HFFc6 (cell line): ENCODE measurements around the gene PARD3. TPM values are rescaled to one million over a fixed set of nuclear protein-coding genes. Genes with fewer than 3 reads are reported as not detected.

Source experiments
- DNase-seq: peaks from one replicate; pipeline ENCODE4 v3.0.0-alpha.2; 2018
- H3K27ac Mint-ChIP-seq: 2 replicates; pipeline ENCODE4 v1.8.0; 2020; ENCODE audit warnings: mild to moderate bottlenecking, mixed read lengths
- H3K27me3 Mint-ChIP-seq: 2 replicates; pipeline ENCODE4 v1.8.0; 2021; ENCODE audit warnings: mild to moderate bottlenecking, moderate library complexity, mixed read lengths; ENCODE audit not compliant: insufficient read depth
- H3K36me3 Mint-ChIP-seq: 2 replicates; pipeline ENCODE4 v1.8.0; 2021; ENCODE audit warnings: low read depth, mixed read lengths
- H3K4me1 Mint-ChIP-seq: 2 replicates; pipeline ENCODE4 v1.8.0; 2020; ENCODE audit warnings: low read depth, mixed read lengths
- H3K4me3 Mint-ChIP-seq: 2 replicates; pipeline ENCODE4 v1.8.0; 2020; ENCODE audit warnings: mild to moderate bottlenecking, moderate library complexity, mixed read lengths
- H3K9me3 Mint-ChIP-seq: 2 replicates; pipeline ENCODE4 v1.8.0; 2020; ENCODE audit warnings: mild to moderate bottlenecking, mixed read lengths
- total RNA-seq, 6 experiments: library from RNA; stranded (reverse); fragmentation: NEBNext Ultra II Directional; extraction: Animal tissue kit (Norgen Biotek cat#: 25700); gene quantifications; 2 replicates in 1 of 6; 3 replicates in 5 of 6; pipeline ENCODE4 v1.2.3, GENCODE V29; 2021
- TF ChIP-seq, protein P1 (sequence below): fragments of 200-600 bp; sonication (generic); IDR thresholded peaks from 2 replicates; pipeline ENCODE4 v1.5.0; 2021; ENCODE audit warnings: antibody characterized with exemption, mild to moderate bottlenecking

PARD3 gene
- total RNA-seq, 6 experiments from 2014 or later: 19.9 to 24.3 (median 23.1) TPM

DNA sequence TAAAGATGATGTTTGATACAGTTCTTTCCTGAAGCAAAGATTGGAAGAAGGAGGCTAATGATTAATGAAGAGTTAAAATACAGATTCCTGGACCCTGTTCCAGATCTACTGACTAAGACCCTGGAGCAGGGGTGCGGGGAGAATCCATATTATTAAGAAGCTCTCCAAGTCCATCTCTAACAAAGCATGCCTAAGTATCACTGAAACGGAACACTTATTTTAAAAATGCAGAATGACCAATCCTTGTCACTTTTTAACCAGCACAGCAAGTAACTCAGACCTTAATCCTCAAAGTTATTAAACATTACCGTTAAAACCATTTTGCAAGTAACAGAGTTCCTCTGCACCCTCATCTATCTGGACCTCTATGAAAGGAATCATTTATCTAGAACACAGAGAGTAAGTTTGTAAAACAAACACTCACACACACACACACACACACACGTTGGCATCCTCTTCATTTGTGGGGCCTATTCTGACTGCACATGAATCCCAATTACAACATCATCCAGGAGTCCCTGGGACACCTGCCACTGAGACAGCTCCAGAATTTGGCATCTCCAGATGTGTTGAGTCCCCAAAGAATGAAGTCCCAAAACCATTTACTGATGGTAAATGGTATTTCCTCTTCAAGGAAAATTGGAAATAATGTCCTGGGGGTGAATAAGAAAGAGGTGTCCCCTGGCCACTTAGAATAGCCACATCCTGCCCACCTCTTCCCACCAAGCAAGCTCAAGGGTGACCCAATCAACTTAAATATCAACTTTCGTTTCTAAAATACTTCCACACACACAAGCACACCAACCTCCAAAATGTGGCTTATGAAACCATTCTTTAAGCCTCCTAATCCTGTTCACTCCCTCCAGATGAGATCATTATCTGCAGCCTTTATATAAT lies 117.5 kb downstream of the PARD3 start:
- Mint-ChIP-seq H3K4me3 (peak overlapping the region; percentile 33; the same call in 1 of the 2 replicates), H3K9me3 (no peaks in the 10 kb centered on the region), H3K4me1 (peaks cover 61% of the 10 kb centered on the region), H3K27me3 (no peaks in the 10 kb centered on the region; the same call in none of the 2 replicates), H3K36me3 (peaks cover 15% of the 10 kb centered on the region), H3K27ac (peak overlapping the region; percentile 16; the same call in 1 of the 2 replicates)
- TF ChIP-seq, protein P1, sequence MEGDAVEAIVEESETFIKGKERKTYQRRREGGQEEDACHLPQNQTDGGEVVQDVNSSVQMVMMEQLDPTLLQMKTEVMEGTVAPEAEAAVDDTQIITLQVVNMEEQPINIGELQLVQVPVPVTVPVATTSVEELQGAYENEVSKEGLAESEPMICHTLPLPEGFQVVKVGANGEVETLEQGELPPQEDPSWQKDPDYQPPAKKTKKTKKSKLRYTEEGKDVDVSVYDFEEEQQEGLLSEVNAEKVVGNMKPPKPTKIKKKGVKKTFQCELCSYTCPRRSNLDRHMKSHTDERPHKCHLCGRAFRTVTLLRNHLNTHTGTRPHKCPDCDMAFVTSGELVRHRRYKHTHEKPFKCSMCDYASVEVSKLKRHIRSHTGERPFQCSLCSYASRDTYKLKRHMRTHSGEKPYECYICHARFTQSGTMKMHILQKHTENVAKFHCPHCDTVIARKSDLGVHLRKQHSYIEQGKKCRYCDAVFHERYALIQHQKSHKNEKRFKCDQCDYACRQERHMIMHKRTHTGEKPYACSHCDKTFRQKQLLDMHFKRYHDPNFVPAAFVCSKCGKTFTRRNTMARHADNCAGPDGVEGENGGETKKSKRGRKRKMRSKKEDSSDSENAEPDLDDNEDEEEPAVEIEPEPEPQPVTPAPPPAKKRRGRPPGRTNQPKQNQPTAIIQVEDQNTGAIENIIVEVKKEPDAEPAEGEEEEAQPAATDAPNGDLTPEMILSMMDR: no peak
- no peak for DNase-seq

DNA sequence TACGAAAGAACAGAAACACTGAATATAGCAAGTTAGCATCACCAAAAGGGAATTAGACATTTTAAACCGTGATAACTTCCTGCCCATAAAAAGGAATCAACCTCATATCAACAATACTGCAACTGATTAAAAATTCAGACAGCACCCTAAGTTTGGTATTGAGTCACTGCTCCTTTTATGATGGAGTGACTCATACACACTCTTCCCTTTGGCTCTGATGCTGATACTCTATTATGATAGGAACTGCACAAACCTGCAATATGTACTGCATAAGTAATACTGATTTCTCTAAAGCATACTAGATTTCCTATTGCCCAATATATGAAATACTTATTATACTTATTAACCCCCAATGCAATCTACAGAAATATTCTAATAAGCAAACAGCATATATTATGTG lies 118.7 kb downstream of the PARD3 start:
- no peaks in the 10 kb centered on the region; the same call in none of the 2 replicates for H3K27me3 Mint-ChIP-seq
- H3K4me3 Mint-ChIP-seq: no peak overlapping the region
- H3K36me3 Mint-ChIP-seq: peaks cover 17% of the 10 kb centered on the region
- H3K27ac Mint-ChIP-seq: peak overlapping the region; percentile 50
- no peaks in the 10 kb centered on the region for H3K9me3 Mint-ChIP-seq
- peak; percentile 75 for DNase-seq
- peaks cover 60% of the 10 kb centered on the region for H3K4me1 Mint-ChIP-seq
- TF ChIP-seq, protein P1: no peak

DNA sequence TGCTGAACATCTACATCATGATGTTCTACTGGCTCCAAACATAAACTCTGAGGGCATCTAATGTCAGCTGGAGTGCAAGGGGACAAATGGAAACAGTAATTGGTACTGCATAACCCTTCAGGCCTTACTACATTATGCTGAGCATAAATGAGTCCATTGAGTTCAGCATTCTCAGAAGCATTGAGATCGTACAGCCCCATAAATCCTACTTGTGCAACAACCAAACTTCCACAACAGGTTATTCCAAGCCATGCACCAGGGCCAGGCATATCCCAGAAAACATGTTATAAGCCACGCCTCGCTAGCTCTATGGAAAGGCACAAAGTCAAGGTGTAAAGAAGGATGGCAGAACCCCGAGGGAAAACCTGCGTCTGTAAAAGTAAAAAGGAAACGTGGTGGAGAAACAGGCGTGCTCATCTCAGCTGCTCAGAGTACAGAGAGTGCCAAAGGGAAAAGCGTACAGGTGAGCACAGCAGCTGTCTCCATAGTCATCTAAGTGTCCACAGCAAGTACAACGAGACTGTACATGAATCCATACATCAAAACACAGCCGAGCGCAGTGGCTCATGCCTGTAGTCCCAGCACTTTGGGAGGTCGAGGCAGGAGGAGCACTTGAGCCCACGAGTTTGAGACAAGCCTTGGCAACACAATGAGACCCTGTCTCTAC lies 124.6 kb downstream of the PARD3 start:
- Mint-ChIP-seq H3K4me1 (peaks cover 18% of the 10 kb centered on the region), H3K27me3 (no peaks in the 10 kb centered on the region; the same call in 1 of the 2 replicates), H3K27ac (no peak overlapping the region), H3K36me3 (peaks cover 10% of the 10 kb centered on the region), H3K9me3 (no peaks in the 10 kb centered on the region), H3K4me3 (no peak overlapping the region)
- TF ChIP-seq, protein P1: no peak
- no peak for DNase-seq

DNA sequence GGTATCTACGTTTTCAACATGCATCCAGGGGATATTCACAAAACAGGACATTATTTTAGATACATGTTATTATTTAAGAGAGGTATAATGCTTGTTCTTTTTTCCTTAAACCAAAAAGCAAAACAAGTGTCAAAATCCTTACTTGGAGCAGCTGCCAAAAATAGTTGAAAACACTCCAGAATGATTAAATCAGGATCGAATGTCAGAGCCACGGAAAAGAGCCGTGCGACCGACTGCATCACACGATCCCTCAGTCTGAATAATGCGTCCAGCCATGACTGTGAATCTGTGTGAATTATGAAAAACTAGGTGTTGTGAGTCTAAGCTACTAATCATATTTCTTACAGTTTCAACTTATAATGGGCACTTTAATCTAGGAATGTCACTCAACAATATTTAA lies 126.0 kb downstream of the PARD3 start:
- no peaks in the 10 kb centered on the region for H3K27me3 Mint-ChIP-seq
- H3K4me3 Mint-ChIP-seq: no peak overlapping the region
- H3K4me1 Mint-ChIP-seq: peaks cover 17% of the 10 kb centered on the region
- no peak overlapping the region for H3K27ac Mint-ChIP-seq
- peaks cover 10% of the 10 kb centered on the region for H3K36me3 Mint-ChIP-seq
- no peaks in the 10 kb centered on the region for H3K9me3 Mint-ChIP-seq
- TF ChIP-seq, protein P1: no peak
- no peak for DNase-seq

DNA sequence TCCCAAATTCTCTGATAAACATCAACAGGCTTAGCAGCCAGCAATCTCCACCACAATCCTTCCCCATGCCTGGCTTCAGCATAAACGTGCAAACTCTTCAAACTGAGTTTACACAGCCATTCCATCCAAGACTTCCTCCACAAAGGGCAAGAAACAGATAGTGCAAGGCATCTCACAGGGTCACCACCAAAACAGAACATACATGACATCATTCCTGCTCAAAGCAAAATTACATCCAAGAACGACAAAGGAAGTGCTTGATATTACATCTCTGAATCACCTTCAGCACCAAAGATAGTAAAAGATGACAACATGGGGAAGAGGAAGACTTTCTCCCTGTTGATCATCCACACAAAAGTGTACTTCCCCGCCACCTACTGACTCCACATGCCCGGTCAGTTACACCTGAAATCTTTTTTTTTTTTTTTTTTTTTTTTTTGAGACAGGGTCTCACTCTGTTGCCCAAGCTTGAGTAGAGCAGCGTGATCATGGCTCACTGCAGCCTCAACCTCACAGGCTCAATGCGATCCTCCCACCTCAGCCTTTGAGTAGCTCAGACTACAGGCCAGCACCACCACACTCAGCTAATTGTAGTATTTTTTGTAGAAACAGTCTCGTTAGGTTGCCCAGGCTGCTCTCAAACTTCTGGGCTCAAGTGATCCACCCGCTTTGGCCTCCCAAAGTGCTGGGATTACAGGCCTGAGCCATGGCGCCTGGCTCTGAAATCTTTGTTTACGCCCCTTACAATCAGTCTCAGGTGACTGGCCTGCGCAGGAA lies 127.5 kb downstream of the PARD3 start:
- TF ChIP-seq, protein P1: no peak
- Mint-ChIP-seq H3K27ac (no peak overlapping the region), H3K36me3 (peaks cover 5% of the 10 kb centered on the region), H3K9me3 (no peaks in the 10 kb centered on the region), H3K27me3 (no peaks in the 10 kb centered on the region), H3K4me1 (peaks cover 17% of the 10 kb centered on the region), H3K4me3 (no peak overlapping the region)
- DNase-seq: peak; percentile 11
